ENCODE measurements around the gene SLFN12. TPM values are rescaled to one million over a fixed set of nuclear protein-coding genes. Genes with fewer than 3 reads are reported as not detected.
"Not testable (repeated sequence)": the region's sequence is repeated elsewhere in the genome, so short reads cannot be mapped to it uniquely, and the experiment has no call there.

The SLFN12 gene
- total RNA-seq, 1 experiment from 2014 or later, result not detected

DNA sequence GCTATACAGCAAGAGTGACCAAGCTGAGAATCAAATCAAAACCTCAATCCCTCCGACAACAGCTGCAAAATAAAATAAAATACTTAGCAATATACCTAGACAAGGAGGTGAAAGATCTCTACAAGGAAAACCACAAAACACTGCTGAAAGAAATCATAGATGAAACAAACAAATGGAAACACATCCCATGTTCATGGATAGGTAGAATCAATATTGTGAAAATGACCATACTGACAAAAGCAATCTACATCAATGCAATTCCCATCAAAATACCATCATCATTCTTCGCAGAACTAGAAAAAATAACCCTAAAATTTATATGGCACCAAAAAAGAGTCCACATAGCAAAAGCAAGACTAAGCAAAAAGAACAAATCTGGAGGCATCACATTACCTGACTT, 17.6 kb downstream of the SLFN12 start:
- DNase-seq (ENCODE audit: extremely low read depth, low read depth), result not testable (repeated sequence)

DNA sequence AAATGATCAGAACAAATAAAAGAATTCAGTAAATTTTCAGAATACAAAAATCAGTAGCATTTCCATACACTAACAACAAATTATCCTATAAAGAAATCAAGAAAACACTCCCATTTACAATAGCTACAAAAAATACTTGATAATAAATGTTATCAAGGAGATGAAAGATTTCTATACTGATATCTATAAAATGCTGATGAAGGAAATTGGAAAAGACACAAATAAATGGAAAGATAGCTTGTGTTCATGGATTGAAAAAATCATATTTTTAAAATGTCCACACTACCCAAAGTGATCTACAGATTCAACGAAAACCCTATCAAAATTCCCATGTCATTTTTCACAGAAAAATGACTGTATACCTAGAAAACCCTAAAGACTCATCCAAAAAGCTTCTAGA, 18.1 kb downstream of the SLFN12 start:
- DNase-seq (ENCODE audit: extremely low read depth, low read depth), result no peak

DNA sequence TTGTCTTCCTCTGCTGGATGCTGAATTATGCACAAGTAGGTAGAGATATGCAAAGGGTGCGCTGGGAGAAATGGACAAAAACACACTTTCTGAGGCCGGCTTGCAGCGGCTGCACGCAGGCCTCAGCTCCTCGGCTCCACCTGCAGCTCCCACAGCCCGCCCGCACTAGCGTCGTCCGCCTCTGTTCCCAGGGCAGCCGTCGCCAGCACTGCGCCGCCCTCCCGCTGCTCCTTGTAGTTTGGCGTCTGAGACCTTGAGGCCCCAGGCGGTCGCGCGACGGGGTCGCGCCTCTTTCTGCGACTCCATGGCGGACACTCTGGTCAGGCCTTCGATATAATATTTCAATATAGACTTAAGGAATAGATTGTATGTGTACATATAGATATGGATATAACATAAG, 24.8 kb downstream of the SLFN12 start:
- no peak for DNase-seq (ENCODE audit: extremely low read depth, low read depth)

DNA sequence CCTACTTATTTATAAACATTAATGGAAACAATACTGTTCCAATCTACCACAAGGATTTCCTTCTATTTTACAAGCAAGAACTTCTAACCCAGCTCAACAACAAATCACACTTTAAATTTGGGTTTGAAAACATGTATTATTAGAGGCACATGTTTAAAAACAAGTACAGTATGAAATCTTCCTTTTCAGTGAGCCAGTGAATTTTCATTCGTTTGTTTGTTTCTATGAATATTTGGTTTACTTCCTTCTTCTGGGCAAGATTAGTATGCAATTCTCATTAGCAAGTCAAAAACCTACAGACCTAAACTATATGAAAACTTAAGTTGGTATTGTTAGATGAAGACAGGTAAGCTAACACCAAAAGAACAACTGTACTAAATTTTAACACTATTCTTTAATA, 25.7 kb downstream of the SLFN12 start:
- DNase-seq (ENCODE audit: extremely low read depth, low read depth), result no peak

DNA sequence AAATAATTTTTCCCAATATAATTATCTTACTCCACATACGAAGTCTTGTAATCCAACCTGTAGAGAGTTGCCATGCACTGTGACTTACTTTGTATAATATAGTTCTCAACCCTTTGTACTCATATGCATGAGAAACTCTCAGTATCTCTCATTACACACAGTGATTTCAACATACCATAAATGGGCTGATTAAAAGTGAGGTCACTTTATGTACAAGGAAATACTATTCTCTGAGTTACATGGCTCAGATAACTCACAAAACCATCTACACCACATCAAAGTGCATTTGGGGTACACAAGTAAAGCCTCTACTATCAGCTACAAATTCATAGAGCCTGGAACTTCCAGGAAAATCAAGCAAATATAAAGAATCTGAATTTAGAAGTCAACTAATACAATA, 27.9 kb downstream of the SLFN12 start:
- no peak for DNase-seq (ENCODE audit: extremely low read depth, low read depth)

DNA sequence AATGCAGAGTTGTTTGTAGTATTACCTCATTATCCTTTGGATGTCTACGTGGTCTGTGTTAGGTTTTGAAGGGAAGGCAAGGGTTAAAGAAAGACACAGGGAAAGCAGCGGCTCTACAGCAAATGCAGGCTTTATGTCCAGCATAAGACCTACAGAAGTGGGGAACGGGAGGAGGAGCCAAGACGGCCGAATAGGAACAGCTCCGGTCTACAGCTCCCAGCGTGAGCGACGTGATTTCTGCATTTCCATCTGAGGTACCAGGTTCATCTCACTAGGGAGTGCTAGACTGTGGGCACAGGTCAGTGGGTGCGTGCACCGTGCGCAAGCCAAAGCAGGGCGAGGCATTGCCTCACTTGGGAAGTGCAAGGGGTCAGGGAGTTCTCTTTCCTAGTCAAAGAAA, 38.5 kb downstream of the SLFN12 start:
- peak; percentile 25 for DNase-seq (ENCODE audit: extremely low read depth, low read depth)

DNA sequence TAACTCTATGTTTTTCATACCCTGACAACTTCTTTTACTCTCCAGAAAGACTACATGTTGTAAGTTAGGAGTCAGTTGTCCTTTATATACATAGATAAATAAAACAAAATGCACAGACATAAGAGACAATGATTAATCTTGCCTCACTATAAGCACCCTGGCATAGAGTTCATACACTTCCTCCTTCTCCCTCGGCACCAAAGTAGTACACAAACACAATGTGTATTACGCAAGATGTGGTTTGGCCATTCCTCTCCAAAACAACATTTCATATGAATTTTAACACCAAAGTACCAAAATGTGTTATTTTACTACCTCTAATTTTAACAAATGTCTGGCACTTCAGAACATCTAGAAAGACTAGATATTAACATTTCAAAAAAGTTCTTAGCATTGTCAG, 41.6 kb downstream of the SLFN12 start:
- DNase-seq (ENCODE audit: extremely low read depth, low read depth), result no peak

DNA sequence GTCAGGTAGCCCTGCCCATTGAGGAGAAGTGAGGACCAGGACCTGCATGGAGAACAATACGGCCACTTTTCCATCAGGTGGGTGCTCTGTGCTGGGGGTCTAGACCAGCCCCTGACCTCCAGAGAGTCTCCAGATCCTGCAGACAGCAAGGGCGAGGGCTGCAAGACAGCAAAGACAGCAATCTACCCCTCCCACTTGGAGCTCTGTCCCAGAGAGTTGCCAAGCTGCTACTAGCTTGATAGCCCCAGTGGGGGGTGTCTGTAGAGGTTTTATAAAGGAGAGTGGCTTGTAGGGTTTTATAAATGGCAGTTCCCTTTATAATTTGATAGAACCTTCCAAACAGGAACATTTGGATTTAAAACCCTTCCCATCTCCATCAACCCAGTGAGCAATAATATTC, 42.1 kb downstream of the SLFN12 start:
- DNase-seq (ENCODE audit: extremely low read depth, low read depth), result no peak

DNA sequence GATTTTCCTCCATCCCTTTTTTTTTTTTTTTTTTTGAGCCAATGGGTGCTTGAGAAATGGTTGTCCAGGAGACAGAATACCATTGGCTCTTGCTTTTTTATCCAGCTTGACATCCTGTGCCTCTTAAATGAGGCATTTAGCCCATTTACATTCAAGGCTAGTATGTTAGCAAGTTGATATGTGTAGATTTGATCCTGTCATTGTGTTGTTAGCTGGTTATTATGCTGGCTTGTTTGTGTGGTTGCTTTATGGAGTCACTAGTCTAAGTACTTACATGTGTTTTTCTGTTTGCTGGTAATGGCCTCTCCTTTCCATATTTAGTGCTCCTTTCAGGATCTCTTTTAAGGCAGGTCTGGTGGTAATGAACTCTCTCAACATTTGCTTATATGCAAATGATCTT, 44.8 kb downstream of the SLFN12 start:
- no peak for DNase-seq (ENCODE audit: extremely low read depth, low read depth)

DNA sequence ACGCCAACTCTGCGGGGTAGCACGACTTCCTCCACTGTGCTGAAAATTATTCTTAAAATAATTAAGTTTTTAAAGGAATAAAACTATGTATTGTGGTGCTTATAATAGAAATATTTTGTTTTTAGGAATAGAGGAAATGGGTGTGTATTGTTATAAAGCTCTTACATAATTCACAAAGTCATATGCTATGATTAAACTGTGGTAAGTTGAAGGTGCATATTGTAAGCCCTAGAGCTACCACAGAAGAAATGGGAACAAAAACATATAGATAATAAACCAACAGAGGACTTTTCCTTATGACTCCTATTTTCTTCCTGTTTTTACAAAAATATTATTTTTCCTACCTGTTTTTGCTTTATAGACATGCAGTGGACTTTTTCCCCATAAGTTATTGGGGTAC, 54.6 kb downstream of the SLFN12 start:
- DNase-seq (ENCODE audit: extremely low read depth, low read depth), result no peak

DNA sequence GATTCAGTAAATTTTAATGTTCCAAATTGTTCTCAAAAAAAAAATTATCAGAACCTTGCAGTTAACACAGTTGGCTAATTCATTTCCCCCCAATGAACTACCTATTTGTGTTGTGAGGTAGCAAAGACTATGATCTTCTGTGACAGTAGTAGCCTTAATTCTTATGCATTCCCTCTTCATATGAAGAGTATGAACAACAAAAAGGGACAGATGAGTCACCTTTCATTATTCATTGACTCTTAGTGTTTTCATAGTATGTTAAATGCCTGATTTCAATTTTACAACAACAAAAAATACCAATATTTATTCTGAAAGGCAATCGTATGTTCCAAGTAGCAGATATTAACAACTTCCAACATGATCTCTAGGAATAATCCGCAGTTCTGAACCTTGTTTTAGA, 55.2 kb downstream of the SLFN12 start:
- DNase-seq (ENCODE audit: extremely low read depth, low read depth), result no peak

DNA sequence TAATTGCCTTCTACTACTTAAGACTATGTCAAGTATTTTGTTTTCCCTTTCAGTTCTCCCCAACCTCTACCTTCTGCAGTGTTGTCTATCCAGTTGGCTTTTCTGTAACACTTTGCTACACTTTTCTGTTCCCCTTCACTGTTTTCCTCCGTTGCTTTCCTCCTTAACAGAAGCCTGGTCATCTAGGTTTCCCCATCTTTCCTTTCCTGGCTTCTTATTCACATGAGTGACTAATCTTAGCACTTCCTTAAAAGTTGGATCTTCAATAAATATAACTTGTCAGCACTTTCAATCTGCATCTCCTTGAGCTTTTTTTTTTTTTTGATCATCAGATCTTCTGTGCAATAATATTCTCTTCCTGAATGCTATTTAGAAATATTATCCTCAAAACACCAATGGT, 56.1 kb downstream of the SLFN12 start:
- DNase-seq (ENCODE audit: extremely low read depth, low read depth), result no peak

DNA sequence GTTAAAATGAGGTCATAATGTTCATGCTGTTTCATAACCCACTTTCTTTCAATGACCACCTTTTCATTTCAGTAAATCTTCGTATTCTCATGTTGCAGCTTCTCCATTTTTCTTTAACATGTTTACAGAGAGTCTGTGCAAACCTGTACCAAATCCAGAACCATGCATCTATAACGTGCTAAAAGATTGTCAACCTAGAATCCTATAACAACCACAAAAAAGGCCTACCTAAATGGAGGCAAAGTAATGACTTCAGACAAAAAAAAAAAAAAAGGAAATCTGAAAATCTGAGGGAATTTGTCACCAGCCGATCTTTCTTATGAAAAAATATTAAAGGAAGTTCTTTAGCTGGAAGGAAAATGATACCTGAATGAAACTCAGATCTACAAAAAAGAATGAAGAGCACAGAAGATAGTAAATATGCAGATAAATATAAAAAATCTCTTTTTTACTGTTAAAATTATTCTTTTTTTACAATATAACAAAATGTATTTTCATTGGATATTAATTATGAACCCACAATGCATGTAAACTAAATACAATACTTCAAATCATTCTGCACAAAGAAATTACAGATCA, 57.4 kb downstream of the SLFN12 start:
- no peak for DNase-seq (ENCODE audit: extremely low read depth, low read depth)

DNA sequence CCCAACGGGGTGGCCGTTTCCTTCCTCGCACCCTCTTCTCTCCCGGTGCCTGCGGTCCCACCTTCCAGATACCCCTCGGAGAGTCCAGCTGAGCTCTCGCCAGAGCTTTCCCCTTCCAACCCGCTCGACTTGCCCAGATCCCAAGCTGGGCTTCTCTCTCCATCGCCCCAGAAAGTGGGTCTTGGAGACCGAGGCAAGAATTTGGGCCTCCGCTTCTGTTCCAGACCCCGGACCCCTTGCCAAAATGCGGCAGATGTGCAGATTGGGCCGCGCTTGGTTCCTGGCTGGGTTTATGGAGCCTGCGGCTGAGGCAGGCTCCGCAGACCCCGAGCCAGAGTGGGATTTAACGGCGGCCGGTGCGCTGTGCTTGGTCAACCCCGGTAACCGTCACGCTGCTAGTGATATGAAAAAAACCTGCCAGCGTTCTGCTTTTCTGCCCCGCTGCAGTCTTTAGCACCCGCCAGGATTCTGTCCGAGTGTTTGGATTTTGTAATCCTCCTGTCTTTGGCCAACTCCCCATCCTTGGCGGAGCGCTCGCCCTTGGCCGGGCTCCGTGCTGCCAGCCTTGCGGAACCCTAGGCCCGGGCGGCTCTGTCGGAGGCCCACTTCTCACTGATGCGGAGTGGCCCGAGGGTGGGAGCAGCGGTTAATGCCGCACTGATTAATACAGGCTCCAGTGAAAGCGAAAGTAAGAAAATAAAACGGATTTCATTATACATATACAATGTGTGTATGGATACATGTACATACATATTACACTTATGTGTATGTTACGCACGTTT, 58.1 kb downstream of the SLFN12 start:
- peak; percentile 18 for DNase-seq (ENCODE audit: extremely low read depth, low read depth)

DNA sequence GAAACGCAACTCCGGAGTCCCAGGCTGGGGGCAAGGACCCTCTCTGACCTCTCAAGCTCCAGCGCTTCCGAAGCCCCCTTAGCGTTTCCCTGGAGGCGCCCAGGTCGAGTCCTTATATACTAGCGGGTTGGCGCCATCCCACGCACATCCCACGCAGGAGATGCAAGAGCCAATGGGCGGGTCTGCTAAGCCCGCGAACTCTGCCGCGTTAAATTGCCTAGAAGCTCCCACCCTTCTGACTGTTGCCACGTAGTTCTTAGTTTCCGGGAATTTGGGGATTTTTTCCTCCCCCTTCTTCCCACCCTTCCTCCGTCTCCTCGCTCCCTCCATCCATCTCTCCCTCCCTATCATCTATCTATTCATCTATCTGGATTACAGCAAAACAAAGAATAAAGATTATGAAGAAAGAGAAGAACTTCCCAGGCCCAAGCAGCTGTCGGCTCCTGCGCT, 58.7 kb downstream of the SLFN12 start, which contains the start of gene SLFN11:
SLFN11 (minus strand) TSS at position 88 of the 450 bp plus-strand sequence. CDS start 9,814 bp downstream, outside the sequence.
- peak; percentile 63 for DNase-seq (ENCODE audit: extremely low read depth, low read depth)

DNA sequence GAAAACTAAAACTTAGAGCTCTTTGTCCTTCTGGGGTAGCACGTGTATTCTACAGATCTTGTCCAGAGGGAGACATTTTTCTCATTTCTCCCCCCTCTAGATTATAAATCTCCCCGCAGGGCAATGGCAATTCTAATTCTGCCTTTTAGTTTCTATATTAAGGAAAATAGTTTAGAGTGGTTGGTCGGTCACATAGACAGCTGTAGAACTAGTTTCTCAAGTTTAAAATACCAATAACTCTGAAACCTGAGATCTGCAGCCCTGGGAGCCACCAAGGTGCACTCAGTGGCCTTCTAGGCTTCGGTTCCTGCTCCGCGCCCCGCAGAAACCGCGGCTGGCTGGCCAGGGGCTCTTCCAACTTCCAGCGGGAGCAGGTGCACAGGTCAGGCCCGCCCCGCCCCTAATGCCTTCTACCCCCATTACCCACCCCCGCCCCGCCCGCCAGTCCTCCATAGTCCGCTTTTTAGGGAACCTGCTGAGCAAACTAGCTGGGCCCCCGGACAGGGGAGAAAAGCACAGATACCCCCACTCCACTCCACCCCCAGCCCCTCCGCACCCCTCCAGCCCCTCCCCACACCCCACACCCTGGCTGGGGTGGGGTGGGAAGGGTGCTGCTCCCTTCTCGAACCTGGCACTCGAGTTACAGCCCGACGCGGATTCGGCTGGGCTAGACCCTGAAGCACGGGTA, 59.3 kb downstream of the SLFN12 start:
- DNase-seq (ENCODE audit: extremely low read depth, low read depth), result no peak

DNA sequence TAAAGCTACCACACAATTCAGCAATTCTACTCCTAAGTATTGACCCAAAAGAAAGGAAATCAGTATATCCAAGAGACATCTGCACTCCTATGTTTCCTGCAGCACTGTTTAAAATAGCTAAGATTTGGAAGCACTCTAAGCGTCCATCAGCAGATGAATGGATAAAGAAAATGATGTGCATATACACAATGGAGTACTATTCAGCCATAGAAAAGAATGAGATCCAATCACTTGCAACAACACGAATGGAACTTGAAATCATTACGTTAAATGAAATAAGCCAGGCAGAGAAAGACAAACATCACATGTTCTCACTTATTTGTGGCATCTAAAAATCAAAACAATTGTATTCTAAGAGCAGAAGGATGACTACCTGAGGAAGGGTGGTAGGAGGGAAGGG, 60.4 kb downstream of the SLFN12 start:
- DNase-seq (ENCODE audit: extremely low read depth, low read depth), result no peak

DNA sequence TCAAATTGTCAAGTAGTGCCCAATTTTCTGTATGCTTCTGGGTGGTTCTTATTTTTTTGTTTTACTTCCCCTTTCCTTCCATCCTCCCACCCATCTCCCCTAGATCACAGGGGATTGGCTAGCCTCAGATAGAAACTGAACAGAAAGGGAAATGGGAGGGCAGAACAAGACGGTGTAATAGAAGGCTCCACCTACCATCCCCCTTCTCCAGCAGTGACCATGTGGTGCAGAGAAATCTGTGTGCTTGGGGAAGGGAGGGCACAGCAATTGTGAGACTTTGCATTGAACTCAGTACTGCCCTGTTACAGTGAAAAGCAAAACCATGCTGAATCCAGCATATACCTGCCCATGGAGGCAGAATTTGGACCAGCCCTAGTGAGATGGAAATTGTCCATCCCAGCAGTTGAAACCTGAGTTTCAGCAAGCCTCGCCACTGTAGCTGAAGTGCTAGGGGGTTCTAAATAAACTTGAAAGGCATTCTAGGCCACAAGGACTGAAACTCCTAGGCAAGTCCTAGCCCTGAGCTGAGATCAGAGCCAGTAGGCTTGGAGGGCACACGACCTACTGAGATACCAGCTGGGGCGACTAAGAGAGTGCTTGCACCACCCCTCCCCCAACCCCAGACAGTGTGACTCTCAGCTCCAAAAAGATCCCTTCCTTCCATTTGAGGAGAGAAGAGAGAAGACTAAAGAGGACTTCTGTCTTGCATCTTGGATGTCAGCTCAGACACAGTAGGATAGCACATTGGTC, 64.0 kb downstream of the SLFN12 start:
- DNase-seq (ENCODE audit: extremely low read depth, low read depth), result no peak

DNA sequence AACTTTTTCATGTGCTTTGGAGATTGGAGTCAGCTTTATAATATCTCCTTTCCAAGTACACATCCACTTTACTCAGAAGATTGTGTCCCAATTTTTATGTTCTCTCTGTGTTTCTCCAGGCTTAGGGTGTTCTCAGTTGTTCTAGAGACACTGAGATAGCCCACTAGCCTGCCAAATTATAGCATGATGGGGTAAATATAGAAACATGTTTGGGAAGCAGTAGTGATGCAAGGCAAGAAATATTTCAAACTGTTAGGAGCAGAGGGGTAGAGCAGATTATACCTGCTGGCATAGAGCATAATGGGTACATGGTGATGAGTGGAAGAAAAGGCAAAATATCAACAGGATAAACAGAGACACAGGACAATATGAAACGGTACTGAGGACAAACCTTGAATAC, 71.3 kb downstream of the SLFN12 start:
- DNase-seq (ENCODE audit: extremely low read depth, low read depth), result no peak
